GM12874 (cell line): ENCODE measurements around the gene ING4.

Source experiments
- TF ChIP-seq, protein P1 (sequence below): IDR thresholded peaks from 2 replicates; pipeline ENCODE4 v1.5.1; 2011; ENCODE audit warnings: low read depth, mild to moderate bottlenecking, control low read depth, low read length, moderate library complexity; ENCODE audit not compliant: insufficient read depth

Gene ING4

DNA sequence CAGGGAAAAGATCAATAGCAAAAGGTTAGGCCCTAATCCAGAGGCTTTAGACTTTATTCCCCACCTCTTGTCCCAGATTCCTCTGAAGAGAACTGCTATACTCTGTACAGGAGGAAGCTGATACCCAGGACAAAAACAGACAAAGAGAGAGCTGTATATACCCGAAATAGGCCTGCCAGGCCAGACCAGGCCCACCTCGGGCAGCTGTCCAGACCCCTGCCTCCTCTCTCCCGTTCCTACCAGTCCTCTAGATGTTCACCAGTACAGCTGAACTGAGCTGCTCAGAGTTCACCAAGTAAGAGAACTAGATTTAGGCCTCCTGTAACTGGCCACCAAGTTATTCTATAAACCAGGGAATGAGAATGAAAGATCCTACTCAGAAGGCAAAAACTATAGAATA lies 60.4 kb downstream of the ING4 start:
- TF ChIP-seq, protein P1, sequence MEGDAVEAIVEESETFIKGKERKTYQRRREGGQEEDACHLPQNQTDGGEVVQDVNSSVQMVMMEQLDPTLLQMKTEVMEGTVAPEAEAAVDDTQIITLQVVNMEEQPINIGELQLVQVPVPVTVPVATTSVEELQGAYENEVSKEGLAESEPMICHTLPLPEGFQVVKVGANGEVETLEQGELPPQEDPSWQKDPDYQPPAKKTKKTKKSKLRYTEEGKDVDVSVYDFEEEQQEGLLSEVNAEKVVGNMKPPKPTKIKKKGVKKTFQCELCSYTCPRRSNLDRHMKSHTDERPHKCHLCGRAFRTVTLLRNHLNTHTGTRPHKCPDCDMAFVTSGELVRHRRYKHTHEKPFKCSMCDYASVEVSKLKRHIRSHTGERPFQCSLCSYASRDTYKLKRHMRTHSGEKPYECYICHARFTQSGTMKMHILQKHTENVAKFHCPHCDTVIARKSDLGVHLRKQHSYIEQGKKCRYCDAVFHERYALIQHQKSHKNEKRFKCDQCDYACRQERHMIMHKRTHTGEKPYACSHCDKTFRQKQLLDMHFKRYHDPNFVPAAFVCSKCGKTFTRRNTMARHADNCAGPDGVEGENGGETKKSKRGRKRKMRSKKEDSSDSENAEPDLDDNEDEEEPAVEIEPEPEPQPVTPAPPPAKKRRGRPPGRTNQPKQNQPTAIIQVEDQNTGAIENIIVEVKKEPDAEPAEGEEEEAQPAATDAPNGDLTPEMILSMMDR, result no peak
